ENCODE results near the gene IFI6. TPM values are rescaled to one million over a fixed set of nuclear protein-coding genes. Genes with fewer than 3 reads are reported as not detected.

IFI6 gene
- total and polyA plus RNA-seq, 2 of the 13 experiments (the other 11 are each of a cell fraction or from before 2014, with no cell fraction given): 12.9 to 13.2 TPM

DNA sequence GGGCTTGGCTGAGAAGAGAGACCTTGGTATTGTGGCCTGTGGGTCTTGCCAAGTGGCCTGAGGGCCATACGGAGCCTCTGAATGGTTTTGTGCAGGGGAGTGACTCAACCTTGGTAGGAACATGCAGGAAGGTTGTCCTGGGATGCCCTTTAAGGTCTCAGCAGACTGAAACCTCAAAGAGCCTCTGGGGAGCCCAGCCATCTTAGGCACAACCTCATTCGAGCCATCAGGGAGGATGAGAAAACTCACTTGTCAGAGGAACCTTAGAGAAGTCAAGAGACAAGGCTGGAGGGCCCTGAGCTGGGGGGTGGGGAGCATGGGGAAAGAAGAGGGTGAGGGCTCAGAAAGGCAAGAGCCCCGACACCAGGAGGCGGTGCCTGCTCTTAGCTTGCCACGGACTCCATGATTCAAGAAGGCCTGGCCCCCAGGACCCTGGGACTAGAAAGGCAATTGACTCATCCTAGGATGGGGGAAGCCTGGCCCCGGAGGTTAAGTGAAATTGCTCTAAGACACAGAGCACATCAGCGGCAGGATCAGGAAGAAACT lies 13.0 kb downstream of the IFI6 start (continued):
- TF ChIP-seq, protein P1, sequence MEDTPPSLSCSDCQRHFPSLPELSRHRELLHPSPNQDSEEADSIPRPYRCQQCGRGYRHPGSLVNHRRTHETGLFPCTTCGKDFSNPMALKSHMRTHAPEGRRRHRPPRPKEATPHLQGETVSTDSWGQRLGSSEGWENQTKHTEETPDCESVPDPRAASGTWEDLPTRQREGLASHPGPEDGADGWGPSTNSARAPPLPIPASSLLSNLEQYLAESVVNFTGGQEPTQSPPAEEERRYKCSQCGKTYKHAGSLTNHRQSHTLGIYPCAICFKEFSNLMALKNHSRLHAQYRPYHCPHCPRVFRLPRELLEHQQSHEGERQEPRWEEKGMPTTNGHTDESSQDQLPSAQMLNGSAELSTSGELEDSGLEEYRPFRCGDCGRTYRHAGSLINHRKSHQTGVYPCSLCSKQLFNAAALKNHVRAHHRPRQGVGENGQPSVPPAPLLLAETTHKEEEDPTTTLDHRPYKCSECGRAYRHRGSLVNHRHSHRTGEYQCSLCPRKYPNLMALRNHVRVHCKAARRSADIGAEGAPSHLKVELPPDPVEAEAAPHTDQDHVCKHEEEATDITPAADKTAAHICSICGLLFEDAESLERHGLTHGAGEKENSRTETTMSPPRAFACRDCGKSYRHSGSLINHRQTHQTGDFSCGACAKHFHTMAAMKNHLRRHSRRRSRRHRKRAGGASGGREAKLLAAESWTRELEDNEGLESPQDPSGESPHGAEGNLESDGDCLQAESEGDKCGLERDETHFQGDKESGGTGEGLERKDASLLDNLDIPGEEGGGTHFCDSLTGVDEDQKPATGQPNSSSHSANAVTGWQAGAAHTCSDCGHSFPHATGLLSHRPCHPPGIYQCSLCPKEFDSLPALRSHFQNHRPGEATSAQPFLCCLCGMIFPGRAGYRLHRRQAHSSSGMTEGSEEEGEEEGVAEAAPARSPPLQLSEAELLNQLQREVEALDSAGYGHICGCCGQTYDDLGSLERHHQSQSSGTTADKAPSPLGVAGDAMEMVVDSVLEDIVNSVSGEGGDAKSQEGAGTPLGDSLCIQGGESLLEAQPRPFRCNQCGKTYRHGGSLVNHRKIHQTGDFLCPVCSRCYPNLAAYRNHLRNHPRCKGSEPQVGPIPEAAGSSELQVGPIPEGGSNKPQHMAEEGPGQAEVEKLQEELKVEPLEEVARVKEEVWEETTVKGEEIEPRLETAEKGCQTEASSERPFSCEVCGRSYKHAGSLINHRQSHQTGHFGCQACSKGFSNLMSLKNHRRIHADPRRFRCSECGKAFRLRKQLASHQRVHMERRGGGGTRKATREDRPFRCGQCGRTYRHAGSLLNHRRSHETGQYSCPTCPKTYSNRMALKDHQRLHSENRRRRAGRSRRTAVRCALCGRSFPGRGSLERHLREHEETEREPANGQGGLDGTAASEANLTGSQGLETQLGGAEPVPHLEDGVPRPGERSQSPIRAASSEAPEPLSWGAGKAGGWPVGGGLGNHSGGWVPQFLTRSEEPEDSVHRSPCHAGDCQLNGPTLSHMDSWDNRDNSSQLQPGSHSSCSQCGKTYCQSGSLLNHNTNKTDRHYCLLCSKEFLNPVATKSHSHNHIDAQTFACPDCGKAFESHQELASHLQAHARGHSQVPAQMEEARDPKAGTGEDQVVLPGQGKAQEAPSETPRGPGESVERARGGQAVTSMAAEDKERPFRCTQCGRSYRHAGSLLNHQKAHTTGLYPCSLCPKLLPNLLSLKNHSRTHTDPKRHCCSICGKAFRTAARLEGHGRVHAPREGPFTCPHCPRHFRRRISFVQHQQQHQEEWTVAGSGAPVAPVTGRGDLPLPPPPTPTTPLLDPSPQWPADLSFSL (CRISPR knock-in tag; IDR thresholded peaks at IDR 0.05): no peak
- TF ChIP-seq ZNF501 (CRISPR knock-in tag; IDR thresholded peaks at IDR 0.05) (0 out of 2 replicates have a peak, but pooled peaks have one; percentile 36), CC2D1A (CRISPR knock-in tag; IDR thresholded peaks at IDR 0.05) (no peak), PCBP1 (IDR thresholded peaks at IDR 0.05; ENCODE audit: borderline replicate concordance, low read depth, low read length) (no peak), ZNF30 (CRISPR knock-in tag; IDR thresholded peaks at IDR 0.05) (no peak), ZNF446 (CRISPR knock-in tag; IDR thresholded peaks at IDR 0.05) (no peak)
- TF ChIP-seq, protein P2, sequence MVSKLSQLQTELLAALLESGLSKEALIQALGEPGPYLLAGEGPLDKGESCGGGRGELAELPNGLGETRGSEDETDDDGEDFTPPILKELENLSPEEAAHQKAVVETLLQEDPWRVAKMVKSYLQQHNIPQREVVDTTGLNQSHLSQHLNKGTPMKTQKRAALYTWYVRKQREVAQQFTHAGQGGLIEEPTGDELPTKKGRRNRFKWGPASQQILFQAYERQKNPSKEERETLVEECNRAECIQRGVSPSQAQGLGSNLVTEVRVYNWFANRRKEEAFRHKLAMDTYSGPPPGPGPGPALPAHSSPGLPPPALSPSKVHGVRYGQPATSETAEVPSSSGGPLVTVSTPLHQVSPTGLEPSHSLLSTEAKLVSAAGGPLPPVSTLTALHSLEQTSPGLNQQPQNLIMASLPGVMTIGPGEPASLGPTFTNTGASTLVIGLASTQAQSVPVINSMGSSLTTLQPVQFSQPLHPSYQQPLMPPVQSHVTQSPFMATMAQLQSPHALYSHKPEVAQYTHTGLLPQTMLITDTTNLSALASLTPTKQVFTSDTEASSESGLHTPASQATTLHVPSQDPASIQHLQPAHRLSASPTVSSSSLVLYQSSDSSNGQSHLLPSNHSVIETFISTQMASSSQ (IDR thresholded peaks at IDR 0.05; ENCODE audit: low read depth): no peak
- TF ChIP-seq, protein P2 (CRISPR knock-in tag; IDR thresholded peaks at IDR 0.05; ENCODE audit: borderline replicate concordance): no peak
- TF ChIP-seq, protein P3, sequence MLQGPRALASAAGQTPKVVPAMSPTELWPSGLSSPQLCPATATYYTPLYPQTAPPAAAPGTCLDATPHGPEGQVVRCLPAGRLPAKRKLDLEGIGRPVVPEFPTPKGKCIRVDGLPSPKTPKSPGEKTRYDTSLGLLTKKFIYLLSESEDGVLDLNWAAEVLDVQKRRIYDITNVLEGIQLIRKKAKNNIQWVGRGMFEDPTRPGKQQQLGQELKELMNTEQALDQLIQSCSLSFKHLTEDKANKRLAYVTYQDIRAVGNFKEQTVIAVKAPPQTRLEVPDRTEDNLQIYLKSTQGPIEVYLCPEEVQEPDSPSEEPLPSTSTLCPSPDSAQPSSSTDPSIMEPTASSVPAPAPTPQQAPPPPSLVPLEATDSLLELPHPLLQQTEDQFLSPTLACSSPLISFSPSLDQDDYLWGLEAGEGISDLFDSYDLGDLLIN (CRISPR knock-in tag; IDR thresholded peaks at IDR 0.05; ENCODE audit: borderline replicate concordance): no peak
